ENCODE measurements around the gene CACNA1D.

CACNA1D gene

GRCh38 chr3:53729618-53730017 lies 235.2 kb downstream of the CACNA1D start:
- Histone ChIP-seq H2BK120ac (ENCODE audit: low read depth, low read length) (no peak overlapping the region), H3K14ac (ENCODE audit: low read length) (no peak overlapping the region), H2BK15ac (ENCODE audit: low read length) (no peak overlapping the region), H3K4me1 (ENCODE audit: control insufficient read depth in 2 of 2, insufficient read depth in 1 of 2, low read depth in 1 of 2, low read length in 2 of 2) (peaks cover 0 to 2% of the 10 kb centered on the region in 2 donors), H3K36me3 (replicated peaks in 1 of 2; ENCODE audit: control insufficient read depth in 2 of 2, insufficient read depth in 2 of 2, low read length in 2 of 2) (no peaks in the 10 kb centered on the region), H4K8ac (ENCODE audit: low read depth, low read length) (no peak overlapping the region), H3K27me3 (ENCODE audit: control insufficient read depth in 3 of 3, insufficient read depth in 3 of 3, low read depth in 1 of 3, low read length in 3 of 3) (no peaks in the 10 kb centered on the region), H2AFZ (ENCODE audit: low read length) (no peak overlapping the region), H3K4ac (ENCODE audit: low read length) (no peak overlapping the region), H3K79me1 (ENCODE audit: low read depth, low read length) (no peaks in the 10 kb centered on the region), H2BK12ac (ENCODE audit: low read length) (no peak overlapping the region), H3K9ac (ENCODE audit: low read depth, low read length, poor library complexity) (no peak overlapping the region), H3K27ac (replicated peaks; ENCODE audit: low read length) (no peak overlapping the region), H3K4me3 (ENCODE audit: low read length in 2 of 2) (no peak overlapping the region), H3K9me3 (replicated peaks in 1 of 2; ENCODE audit: control insufficient read depth in 2 of 2, insufficient read depth in 1 of 2, low read depth in 1 of 2, low read length in 2 of 2) (no peaks in the 10 kb centered on the region), H3K23ac (ENCODE audit: low read depth, low read length, poor library complexity) (no peak overlapping the region), H3K18ac (ENCODE audit: low read length) (no peak overlapping the region), H2BK5ac (ENCODE audit: low read length) (no peak overlapping the region), H4K91ac (ENCODE audit: low read depth, low read length, poor library complexity) (no peak overlapping the region), H2AK5ac (ENCODE audit: low read depth, low read length) (no peak overlapping the region), H3K4me2 (ENCODE audit: insufficient read depth, low read length, poor library complexity, severe bottlenecking) (no peak overlapping the region)
- WGBS, 2 donors (ENCODE audit: extremely low coverage in 2 of 2, insufficient read length in 2 of 2, insufficient replicate concordance in 1 of 2): no CpG with 5 or more reads among the region's 2 CpGs
- no peak for DNase-seq (ENCODE audit: low spot score)

DNA sequence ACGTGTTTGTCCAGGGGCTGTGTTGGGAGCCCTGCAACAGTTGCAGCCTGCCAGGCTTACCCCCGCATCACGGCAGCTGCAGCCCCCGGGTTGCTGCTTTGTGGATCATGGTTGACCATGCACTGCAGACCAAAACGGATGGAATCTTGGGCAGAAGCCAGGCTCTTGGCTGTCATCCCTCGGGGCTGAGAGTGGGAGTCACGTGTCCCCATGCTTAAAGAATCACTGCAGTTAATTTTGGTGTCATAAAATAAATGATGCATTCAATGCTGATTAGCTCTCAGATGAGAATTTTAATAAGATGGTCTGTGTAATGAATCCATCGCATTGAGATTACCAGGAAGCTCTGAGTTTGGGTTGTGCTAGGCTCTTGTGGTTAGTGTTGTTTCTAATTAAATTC lies 236.2 kb downstream of the CACNA1D start:
- Histone ChIP-seq H2AK5ac (ENCODE audit: low read depth, low read length) (no peak overlapping the region), H3K4me3 (ENCODE audit: low read length in 2 of 2) (no peak overlapping the region), H3K27ac (replicated peaks; ENCODE audit: low read length) (no peak overlapping the region), H2BK12ac (ENCODE audit: low read length) (no peak overlapping the region), H2BK5ac (ENCODE audit: low read length) (no peak overlapping the region), H3K9ac (ENCODE audit: low read depth, low read length, poor library complexity) (no peak overlapping the region), H3K4me2 (ENCODE audit: insufficient read depth, low read length, poor library complexity, severe bottlenecking) (no peak overlapping the region), H2BK15ac (ENCODE audit: low read length) (no peak overlapping the region), H3K79me1 (ENCODE audit: low read depth, low read length) (no peaks in the 10 kb centered on the region), H3K18ac (ENCODE audit: low read length) (no peak overlapping the region), H3K36me3 (replicated peaks in 1 of 2; ENCODE audit: control insufficient read depth in 2 of 2, insufficient read depth in 2 of 2, low read length in 2 of 2) (no peaks in the 10 kb centered on the region), H2AFZ (ENCODE audit: low read length) (no peak overlapping the region), H3K4ac (ENCODE audit: low read length) (no peak overlapping the region), H4K91ac (ENCODE audit: low read depth, low read length, poor library complexity) (no peak overlapping the region), H2BK120ac (ENCODE audit: low read depth, low read length) (no peak overlapping the region), H3K27me3 (ENCODE audit: control insufficient read depth in 3 of 3, insufficient read depth in 3 of 3, low read depth in 1 of 3, low read length in 3 of 3) (no peaks in the 10 kb centered on the region), H3K23ac (ENCODE audit: low read depth, low read length, poor library complexity) (no peak overlapping the region), H3K9me3 (replicated peaks in 1 of 2; ENCODE audit: control insufficient read depth in 2 of 2, insufficient read depth in 1 of 2, low read depth in 1 of 2, low read length in 2 of 2) (no peaks in the 10 kb centered on the region), H4K8ac (ENCODE audit: low read depth, low read length) (no peak overlapping the region), H3K14ac (ENCODE audit: low read length) (peak overlapping the region; percentile 50), H3K4me1 (ENCODE audit: control insufficient read depth in 2 of 2, insufficient read depth in 1 of 2, low read depth in 1 of 2, low read length in 2 of 2) (peaks cover 0 to 2% of the 10 kb centered on the region in 2 donors)
- no CpG with 5 or more reads among the region's 8 CpGs for WGBS, 2 donors (ENCODE audit: extremely low coverage in 2 of 2, insufficient read length in 2 of 2, insufficient replicate concordance in 1 of 2)
- no peak for DNase-seq (ENCODE audit: low spot score)

GRCh38 chr3:53731934-53732624 lies 237.7 kb downstream of the CACNA1D start:
- no peaks in the 10 kb centered on the region for H3K79me1 ChIP-seq (ENCODE audit: low read depth, low read length)
- no peak overlapping the region for H2BK5ac ChIP-seq (ENCODE audit: low read length)
- H4K91ac ChIP-seq (ENCODE audit: low read depth, low read length, poor library complexity): no peak overlapping the region
- H2AK5ac ChIP-seq (ENCODE audit: low read depth, low read length): no peak overlapping the region
- no peak overlapping the region for H2BK120ac ChIP-seq (ENCODE audit: low read depth, low read length)
- no peaks in the 10 kb centered on the region for H3K9me3 ChIP-seq (replicated peaks in 1 of 2; ENCODE audit: control insufficient read depth in 2 of 2, insufficient read depth in 1 of 2, low read depth in 1 of 2, low read length in 2 of 2)
- H3K14ac ChIP-seq (ENCODE audit: low read length): no peak overlapping the region
- H4K8ac ChIP-seq (ENCODE audit: low read depth, low read length): no peak overlapping the region
- no peak overlapping the region for H2BK12ac ChIP-seq (ENCODE audit: low read length)
- H3K4me2 ChIP-seq (ENCODE audit: insufficient read depth, low read length, poor library complexity, severe bottlenecking): no peak overlapping the region
- no peak overlapping the region for H3K18ac ChIP-seq (ENCODE audit: low read length)
- no peak overlapping the region for H3K23ac ChIP-seq (ENCODE audit: low read depth, low read length, poor library complexity)
- no peaks in the 10 kb centered on the region for H3K4me1 ChIP-seq (ENCODE audit: control insufficient read depth in 2 of 2, insufficient read depth in 1 of 2, low read depth in 1 of 2, low read length in 2 of 2)
- peaks cover 0 to 2% (median 0%) of the 10 kb centered on the region in 3 experiments for H3K27me3 ChIP-seq (ENCODE audit: control insufficient read depth in 3 of 3, insufficient read depth in 3 of 3, low read depth in 1 of 3, low read length in 3 of 3)
- H3K27ac ChIP-seq (replicated peaks; ENCODE audit: low read length): no peak overlapping the region
- H2AFZ ChIP-seq (ENCODE audit: low read length): no peak overlapping the region
- no peak for DNase-seq (ENCODE audit: low spot score)
- no CpG with 5 or more reads among the region's 16 CpGs for WGBS, 2 donors (ENCODE audit: extremely low coverage in 2 of 2, insufficient read length in 2 of 2, insufficient replicate concordance in 1 of 2)
- H3K4me3 ChIP-seq (ENCODE audit: low read length in 2 of 2): no peak overlapping the region
- no peak overlapping the region for H3K9ac ChIP-seq (ENCODE audit: low read depth, low read length, poor library complexity)
- no peaks in the 10 kb centered on the region for H3K36me3 ChIP-seq (replicated peaks in 1 of 2; ENCODE audit: control insufficient read depth in 2 of 2, insufficient read depth in 2 of 2, low read length in 2 of 2)
- no peak overlapping the region for H2BK15ac ChIP-seq (ENCODE audit: low read length)
- H3K4ac ChIP-seq (ENCODE audit: low read length): no peak overlapping the region

GRCh38 chr3:53733446-53733845 lies 239.0 kb downstream of the CACNA1D start:
- Histone ChIP-seq H3K36me3 (replicated peaks in 1 of 2; ENCODE audit: control insufficient read depth in 2 of 2, insufficient read depth in 2 of 2, low read length in 2 of 2) (no peaks in the 10 kb centered on the region), H3K4me1 (ENCODE audit: control insufficient read depth in 2 of 2, insufficient read depth in 1 of 2, low read depth in 1 of 2, low read length in 2 of 2) (no peaks in the 10 kb centered on the region), H3K27me3 (ENCODE audit: control insufficient read depth in 3 of 3, insufficient read depth in 3 of 3, low read depth in 1 of 3, low read length in 3 of 3) (peaks cover 0 to 2% (median 0%) of the 10 kb centered on the region in 3 experiments), H3K18ac (ENCODE audit: low read length) (no peak overlapping the region), H4K8ac (ENCODE audit: low read depth, low read length) (no peak overlapping the region), H3K4me2 (ENCODE audit: insufficient read depth, low read length, poor library complexity, severe bottlenecking) (no peak overlapping the region), H2AFZ (ENCODE audit: low read length) (no peak overlapping the region), H3K27ac (replicated peaks; ENCODE audit: low read length) (no peak overlapping the region), H2BK5ac (ENCODE audit: low read length) (no peak overlapping the region), H4K91ac (ENCODE audit: low read depth, low read length, poor library complexity) (no peak overlapping the region), H3K9ac (ENCODE audit: low read depth, low read length, poor library complexity) (no peak overlapping the region), H2BK15ac (ENCODE audit: low read length) (no peak overlapping the region), H3K4me3 (ENCODE audit: low read length in 2 of 2) (no peak overlapping the region), H2BK12ac (ENCODE audit: low read length) (no peak overlapping the region), H2BK120ac (ENCODE audit: low read depth, low read length) (no peak overlapping the region), H3K14ac (ENCODE audit: low read length) (no peak overlapping the region), H3K23ac (ENCODE audit: low read depth, low read length, poor library complexity) (no peak overlapping the region), H3K79me1 (ENCODE audit: low read depth, low read length) (no peaks in the 10 kb centered on the region), H3K4ac (ENCODE audit: low read length) (no peak overlapping the region), H3K9me3 (replicated peaks in 1 of 2; ENCODE audit: control insufficient read depth in 2 of 2, insufficient read depth in 1 of 2, low read depth in 1 of 2, low read length in 2 of 2) (no peaks in the 10 kb centered on the region), H2AK5ac (ENCODE audit: low read depth, low read length) (no peak overlapping the region)
- no peak for DNase-seq (ENCODE audit: low spot score)
- no CpG with 5 or more reads among the region's 1 CpG for WGBS, 2 donors (ENCODE audit: extremely low coverage in 2 of 2, insufficient read length in 2 of 2, insufficient replicate concordance in 1 of 2)

Measured in neuronal stem cell (in vitro differentiated cells).